ENCODE results near the gene LIFR.

LIFR gene

GRCh38 chr5:38453921-38454320 is 102.5 kb downstream of the LIFR start:
- no peak overlapping the region for H3K4me3 ChIP-seq (IDR thresholded peaks at IDR 0.05; ENCODE audit: insufficient read depth, low read depth, low read length)
- H3K4me2 ChIP-seq = peak overlapping the region; percentile 67

DNA sequence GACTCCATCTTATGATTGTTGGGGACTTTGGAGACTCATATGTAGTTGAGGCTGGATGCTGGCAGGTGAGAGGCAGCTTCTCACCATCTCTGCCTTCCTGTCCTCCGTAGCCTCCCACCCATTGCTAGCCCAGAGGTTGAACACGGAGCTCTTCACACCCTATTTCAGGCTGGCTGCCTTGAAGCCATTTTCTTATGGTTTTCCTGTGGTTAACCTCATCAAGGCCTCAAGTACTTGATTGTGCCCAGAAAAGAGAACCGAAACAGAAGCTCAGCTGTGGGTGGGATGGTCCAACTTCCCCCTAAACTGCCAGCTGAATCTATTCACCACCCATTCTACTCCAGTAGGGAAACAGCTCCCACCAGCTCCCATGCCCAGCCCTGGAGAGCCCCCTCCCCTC is 102.9 kb downstream of the LIFR start:
- Histone ChIP-seq H3K4me2 (peak overlapping the region; percentile 67), H4K20me1 (ENCODE audit: insufficient read depth) (no peaks in the 10 kb centered on the region)
- TF ChIP-seq, protein P1, sequence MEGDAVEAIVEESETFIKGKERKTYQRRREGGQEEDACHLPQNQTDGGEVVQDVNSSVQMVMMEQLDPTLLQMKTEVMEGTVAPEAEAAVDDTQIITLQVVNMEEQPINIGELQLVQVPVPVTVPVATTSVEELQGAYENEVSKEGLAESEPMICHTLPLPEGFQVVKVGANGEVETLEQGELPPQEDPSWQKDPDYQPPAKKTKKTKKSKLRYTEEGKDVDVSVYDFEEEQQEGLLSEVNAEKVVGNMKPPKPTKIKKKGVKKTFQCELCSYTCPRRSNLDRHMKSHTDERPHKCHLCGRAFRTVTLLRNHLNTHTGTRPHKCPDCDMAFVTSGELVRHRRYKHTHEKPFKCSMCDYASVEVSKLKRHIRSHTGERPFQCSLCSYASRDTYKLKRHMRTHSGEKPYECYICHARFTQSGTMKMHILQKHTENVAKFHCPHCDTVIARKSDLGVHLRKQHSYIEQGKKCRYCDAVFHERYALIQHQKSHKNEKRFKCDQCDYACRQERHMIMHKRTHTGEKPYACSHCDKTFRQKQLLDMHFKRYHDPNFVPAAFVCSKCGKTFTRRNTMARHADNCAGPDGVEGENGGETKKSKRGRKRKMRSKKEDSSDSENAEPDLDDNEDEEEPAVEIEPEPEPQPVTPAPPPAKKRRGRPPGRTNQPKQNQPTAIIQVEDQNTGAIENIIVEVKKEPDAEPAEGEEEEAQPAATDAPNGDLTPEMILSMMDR (conservative IDR thresholded peaks at IDR 0.05; ENCODE audit: low read depth, low read length) = no peak

More at GRCh38 chr5:38453921-38454320, 102.5 kb downstream of the LIFR start:
- no peak overlapping the region for H3K9ac ChIP-seq
- TF ChIP-seq, protein P1 (conservative IDR thresholded peaks at IDR 0.05; ENCODE audit: low read depth, low read length) = no peak
- peaks cover 60% of the 10 kb centered on the region for H3K27me3 ChIP-seq (ENCODE audit: insufficient read depth, low read depth)
- H3K4me1 ChIP-seq (ENCODE audit: low read depth, poor library complexity, severe bottlenecking) = peaks cover 21% of the 10 kb centered on the region
- no peak overlapping the region for H3K27ac ChIP-seq
- no peaks in the 10 kb centered on the region for H3K79me2 ChIP-seq (ENCODE audit: insufficient read depth, low read depth)
- no peaks in the 10 kb centered on the region for H3K36me3 ChIP-seq (ENCODE audit: insufficient read depth)
- no peak overlapping the region for H2AFZ ChIP-seq (ENCODE audit: low read depth)
- no peaks in the 10 kb centered on the region for H4K20me1 ChIP-seq (ENCODE audit: insufficient read depth)

DNA sequence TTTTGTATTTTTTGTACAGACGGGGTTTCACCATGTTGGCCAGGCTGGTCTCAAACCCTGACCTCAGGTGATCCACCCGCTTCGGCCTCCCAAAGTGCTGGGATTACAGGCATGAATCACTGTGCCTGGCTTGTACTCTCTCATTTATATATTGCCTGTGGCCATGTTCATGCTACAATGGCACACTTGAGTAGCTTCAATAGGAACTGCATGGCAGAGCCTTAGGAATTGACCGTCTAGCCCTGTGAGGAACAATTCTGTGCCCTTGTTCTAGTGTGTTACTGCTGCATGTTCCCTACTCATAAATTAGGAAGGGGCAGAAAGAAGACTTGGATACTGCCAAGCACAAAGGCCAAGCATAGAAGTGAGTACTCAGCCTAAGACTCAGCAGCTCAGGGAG is 104.2 kb downstream of the LIFR start:
- Histone ChIP-seq H3K36me3 (ENCODE audit: insufficient read depth) (no peaks in the 10 kb centered on the region), H3K4me3 (IDR thresholded peaks at IDR 0.05; ENCODE audit: insufficient read depth, low read depth, low read length) (no peak overlapping the region), H3K79me2 (ENCODE audit: insufficient read depth, low read depth) (no peaks in the 10 kb centered on the region), H3K9ac (no peak overlapping the region), H2AFZ (ENCODE audit: low read depth) (no peak overlapping the region), H3K4me2 (no peak overlapping the region), H3K4me1 (ENCODE audit: low read depth, poor library complexity, severe bottlenecking) (peaks cover 21% of the 10 kb centered on the region), H4K20me1 (ENCODE audit: insufficient read depth) (no peaks in the 10 kb centered on the region), H3K27ac (no peak overlapping the region), H3K27me3 (ENCODE audit: insufficient read depth, low read depth) (peaks cover 65% of the 10 kb centered on the region)
- TF ChIP-seq, protein P1 (conservative IDR thresholded peaks at IDR 0.05; ENCODE audit: low read depth, low read length) = no peak

More for the DNA sequence above, 102.9 kb downstream of the LIFR start:
- no peak overlapping the region for H3K9ac ChIP-seq
- H3K27me3 ChIP-seq (ENCODE audit: insufficient read depth, low read depth) = peaks cover 62% of the 10 kb centered on the region
- no peak overlapping the region for H3K27ac ChIP-seq
- no peaks in the 10 kb centered on the region for H3K79me2 ChIP-seq (ENCODE audit: insufficient read depth, low read depth)
- H3K4me1 ChIP-seq (ENCODE audit: low read depth, poor library complexity, severe bottlenecking) = peaks cover 21% of the 10 kb centered on the region
- no peak overlapping the region for H2AFZ ChIP-seq (ENCODE audit: low read depth)
- no peaks in the 10 kb centered on the region for H3K36me3 ChIP-seq (ENCODE audit: insufficient read depth)
- H3K4me3 ChIP-seq (IDR thresholded peaks at IDR 0.05; ENCODE audit: insufficient read depth, low read depth, low read length) = no peak overlapping the region

DNA sequence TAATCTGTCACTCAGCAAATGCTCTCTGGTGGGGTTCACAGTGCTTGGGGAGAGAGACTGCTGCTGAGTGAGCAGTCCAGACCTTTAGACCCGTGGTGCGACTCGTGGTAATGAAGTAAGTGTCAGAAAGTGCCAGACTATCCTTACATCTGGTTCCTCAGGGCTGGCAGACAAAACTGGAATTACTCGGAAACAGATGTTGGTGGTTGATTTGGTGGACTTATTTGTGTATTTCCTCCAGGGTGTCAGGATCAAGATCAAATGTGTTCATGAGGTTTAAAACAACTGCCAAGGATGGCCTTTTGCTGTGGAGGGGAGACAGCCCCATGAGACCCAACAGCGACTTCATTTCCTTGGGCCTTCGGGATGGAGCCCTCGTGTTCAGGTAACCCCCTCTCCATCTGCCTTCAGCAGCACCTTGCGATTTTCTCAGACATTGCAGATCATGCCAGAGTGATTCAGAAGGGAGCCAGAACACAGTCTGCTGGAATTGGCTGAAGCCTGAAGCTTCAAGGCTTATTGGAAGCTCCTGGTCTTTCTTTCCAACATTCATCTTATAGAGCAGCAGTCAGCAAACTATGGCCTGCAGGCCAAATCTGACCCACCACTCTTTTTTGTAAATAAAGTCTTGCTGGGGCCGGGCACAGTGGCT is 105.2 kb downstream of the LIFR start:
- TF ChIP-seq, protein P1 (conservative IDR thresholded peaks at IDR 0.05; ENCODE audit: low read depth, low read length) = no peak
- Histone ChIP-seq H3K4me2 (no peak overlapping the region), H3K79me2 (ENCODE audit: insufficient read depth, low read depth) (no peaks in the 10 kb centered on the region), H3K9ac (no peak overlapping the region), H3K27me3 (ENCODE audit: insufficient read depth, low read depth) (peaks cover 55% of the 10 kb centered on the region), H3K4me3 (IDR thresholded peaks at IDR 0.05; ENCODE audit: insufficient read depth, low read depth, low read length) (no peak overlapping the region), H3K27ac (no peak overlapping the region), H2AFZ (ENCODE audit: low read depth) (no peak overlapping the region), H3K4me1 (ENCODE audit: low read depth, poor library complexity, severe bottlenecking) (peaks cover 21% of the 10 kb centered on the region), H3K36me3 (ENCODE audit: insufficient read depth) (no peaks in the 10 kb centered on the region), H4K20me1 (ENCODE audit: insufficient read depth) (no peaks in the 10 kb centered on the region)

Data from KMS-11 (cell line).